GM21529 (cell line): Measurements from ENCODE around the gene IL1B.

Experiments used
- ATAC-seq: cut with Tn5 transposase; IDR thresholded peaks from one replicate; pipeline ENCODE4 v1.9.1; 2021; ENCODE audit not compliant: unreplicated experiment

IL1B gene

GRCh38 chr2:112807233-112807807, 29.3 kb downstream of the IL1B start:
- no peak for ATAC-seq

DNA sequence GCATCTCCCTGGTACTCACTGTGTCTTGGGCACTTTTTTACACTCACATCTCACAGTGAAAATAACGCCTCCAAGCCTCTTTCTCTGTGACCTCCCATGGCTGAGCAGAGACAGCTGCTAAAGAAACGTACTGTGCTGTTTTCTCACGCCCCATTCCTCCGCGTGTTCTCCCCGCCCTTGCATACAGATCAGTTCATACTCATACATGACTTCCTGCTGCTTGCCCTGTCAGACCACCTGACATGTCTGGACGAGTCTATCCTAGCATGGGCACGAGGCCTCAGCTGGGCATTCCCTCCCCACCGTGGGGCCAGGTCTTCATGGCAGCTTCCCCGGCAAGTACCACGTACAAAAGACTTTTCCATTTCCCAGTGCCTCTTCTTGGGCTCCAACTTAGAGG, 31.0 kb downstream of the IL1B start:
- ATAC-seq: peak; percentile 68

DNA sequence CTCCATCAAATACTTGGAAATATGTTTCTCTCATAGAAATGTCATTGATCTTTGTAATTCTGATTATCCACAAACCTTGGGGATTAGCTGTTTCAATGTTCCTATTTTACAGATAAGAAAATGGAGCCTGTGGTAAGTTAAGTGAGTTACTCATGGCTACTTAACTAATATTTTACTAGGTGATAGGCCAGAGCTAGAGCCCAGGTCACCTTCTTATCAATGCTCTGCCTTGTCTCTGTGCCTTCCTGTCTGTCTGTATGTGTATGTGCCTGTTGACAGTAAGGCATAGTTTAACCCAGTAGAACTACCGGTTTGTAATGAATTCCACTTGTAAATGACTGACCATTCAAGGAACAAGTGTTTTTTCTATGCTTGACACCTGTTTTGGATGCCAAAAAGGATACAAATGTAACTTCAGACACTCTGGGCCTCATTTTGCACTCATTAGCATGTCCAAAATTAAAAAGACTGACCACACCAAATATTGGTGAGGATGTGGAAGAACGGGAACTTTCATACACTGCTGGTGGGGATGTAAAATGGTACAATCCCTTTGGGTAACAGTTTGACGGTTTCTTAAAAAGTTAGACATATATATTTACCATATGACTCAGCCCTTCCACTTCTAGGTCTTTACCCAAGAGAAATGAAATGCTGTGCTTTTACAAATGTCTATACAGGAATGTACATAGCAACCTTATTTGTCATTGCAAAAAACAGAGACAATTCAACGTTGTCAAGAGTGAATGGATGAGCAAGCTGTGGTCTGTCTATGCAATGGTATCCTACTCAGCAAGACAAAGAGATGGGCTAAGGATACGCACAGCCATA, 32.7 kb downstream of the IL1B start:
- peak; percentile 53 for ATAC-seq

DNA sequence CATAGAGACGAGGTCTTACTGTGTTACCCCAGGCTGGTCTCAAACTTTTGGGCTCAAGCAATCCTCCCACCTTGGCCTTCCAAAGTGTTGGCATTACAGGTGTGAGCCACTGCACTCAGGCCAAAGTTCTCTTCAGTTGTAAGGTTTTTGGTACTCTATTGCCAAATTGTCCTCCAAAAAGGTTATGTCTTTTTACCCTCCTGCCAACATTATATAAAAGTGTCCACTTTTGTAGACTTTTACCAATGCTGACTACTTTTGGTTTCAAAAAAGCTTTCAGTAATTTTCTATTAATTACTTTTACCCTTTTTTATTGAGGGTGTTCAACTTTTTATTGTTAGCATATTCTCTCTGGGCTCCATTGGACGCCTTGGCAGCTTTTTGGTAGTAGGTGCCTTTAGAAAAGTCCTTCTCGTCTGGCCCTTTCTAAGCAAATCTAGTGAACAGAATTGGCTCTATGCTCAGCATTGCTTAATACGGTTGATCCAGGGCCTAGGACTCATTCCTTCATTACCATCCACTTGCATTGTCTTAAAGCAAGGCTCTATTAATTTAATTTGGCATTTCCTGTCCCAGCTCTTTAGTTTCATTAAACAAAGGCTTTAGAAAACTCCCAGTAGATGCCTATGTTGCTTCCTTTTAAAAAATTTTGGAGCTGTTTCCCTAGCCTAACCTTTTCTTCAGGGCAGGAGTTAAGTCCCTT, 35.5 kb downstream of the IL1B start:
- no peak for ATAC-seq

- no peak for ATAC-seq
These were observed 37.3 kb downstream of the IL1B start for GRCh38 chr2:112798979-112799975.

- no peak for ATAC-seq
These were observed 40.1 kb downstream of the IL1B start for GRCh38 chr2:112796486-112796885.

- ATAC-seq: no peak
These were observed 40.8 kb downstream of the IL1B start for GRCh38 chr2:112795774-112796173.

DNA sequence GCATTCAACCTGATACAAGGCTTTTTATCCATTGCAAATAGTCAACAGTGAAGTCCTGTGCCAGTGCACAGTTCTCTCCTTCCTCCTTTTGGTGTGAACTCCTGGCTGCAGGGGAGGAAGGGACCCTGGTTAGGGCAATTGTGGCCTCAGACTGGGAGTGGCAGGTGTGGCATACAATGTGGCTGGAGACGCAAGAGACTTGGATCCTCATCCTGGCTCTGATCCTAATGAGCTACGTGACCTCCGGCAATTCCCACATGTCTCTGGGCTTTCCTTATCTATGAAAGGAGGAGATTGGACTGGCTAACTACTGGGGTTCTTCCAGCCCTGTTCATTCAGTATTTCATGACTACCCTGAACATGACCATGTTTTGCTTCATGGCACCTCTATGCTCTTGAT, 41.7 kb downstream of the IL1B start:
- ATAC-seq: no peak

GRCh38 chr2:112794131-112794733, 42.3 kb downstream of the IL1B start:
- peak; percentile 86 for ATAC-seq

GRCh38 chr2:112793449-112793978, 43.1 kb downstream of the IL1B start:
- peak; percentile 56 for ATAC-seq

- no peak for ATAC-seq
These were observed 44.2 kb downstream of the IL1B start for GRCh38 chr2:112792419-112792818.

DNA sequence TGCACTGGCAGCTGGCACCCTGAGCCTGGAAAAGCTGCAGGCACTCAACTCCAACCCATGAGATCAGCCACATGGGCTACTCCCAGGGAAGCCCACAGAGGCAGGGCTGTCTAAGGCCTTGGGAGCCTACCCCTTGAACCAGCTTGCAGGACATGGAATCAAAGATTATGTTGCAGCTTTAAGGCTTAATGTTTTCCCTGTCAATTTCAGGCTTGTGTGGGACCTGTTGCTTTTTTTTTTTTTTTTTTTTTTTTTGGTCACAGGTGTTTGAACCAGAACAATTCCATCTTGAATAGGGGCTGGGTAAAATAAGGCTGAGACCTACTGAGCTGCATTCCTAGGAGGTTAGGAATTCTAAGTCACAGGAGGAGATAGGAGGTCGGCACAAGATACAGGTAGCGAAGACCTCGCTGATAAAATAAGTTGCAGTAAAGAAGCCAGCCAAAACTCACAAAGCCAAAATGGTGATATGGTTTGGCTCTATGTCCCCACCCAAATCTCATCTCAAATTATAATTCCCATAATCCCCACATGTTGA, 44.8 kb downstream of the IL1B start:
- ATAC-seq: no peak

DNA sequence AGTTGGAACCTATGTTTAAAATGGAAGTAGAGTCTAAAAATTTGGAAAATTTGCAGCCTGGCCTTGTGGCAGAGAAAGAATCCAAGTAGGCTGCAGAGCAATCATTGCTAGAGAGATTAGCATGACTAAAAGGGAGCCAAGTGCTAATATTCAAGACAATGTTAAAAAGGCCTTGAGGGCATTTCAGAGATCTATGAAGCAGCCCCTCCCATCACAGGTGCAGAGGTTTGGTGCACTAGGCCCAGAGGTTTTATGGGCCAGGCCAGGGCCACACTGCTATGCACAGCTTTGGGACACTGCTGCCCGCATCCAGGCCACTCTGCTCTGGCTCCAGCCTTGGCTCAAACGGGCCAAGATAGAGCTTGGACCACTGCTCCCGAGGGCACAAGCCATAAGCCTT, 45.6 kb downstream of the IL1B start:
- no peak for ATAC-seq

- no peak for ATAC-seq
These were observed 46.3 kb downstream of the IL1B start for GRCh38 chr2:112790305-112790704.

GRCh38 chr2:112789186-112789585, 47.4 kb downstream of the IL1B start:
- no peak for ATAC-seq

GRCh38 chr2:112788653-112789052, 47.9 kb downstream of the IL1B start:
- ATAC-seq: no peak

GRCh38 chr2:112787729-112788393, 48.7 kb downstream of the IL1B start:
- no peak for ATAC-seq

DNA sequence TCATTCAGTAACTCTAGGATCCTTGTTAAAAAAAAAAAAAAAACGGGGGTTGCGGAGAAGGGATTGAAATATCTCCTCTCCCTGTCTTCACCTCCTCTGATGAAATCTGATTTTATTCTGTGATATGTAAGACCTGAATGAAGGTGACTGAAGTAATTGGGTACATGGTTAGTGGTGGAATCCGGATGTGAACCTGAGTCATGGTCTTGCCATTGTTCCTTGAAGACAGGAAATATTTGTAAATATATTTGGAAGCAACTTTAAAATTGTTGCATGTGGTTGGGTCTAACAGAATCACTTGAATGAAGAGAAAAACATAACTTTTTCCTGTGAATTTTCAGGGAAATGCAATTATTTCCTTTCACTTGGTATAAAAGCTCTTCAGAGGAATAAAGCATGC, 49.3 kb downstream of the IL1B start:
- no peak for ATAC-seq
